Erythroblast (primary cell): ENCODE measurements around the gene KCNS1.

Experiments used
- GATA1 ChIP-seq: IDR thresholded peaks from 2 replicates; pipeline ENCODE4 v1.6.1; 2011; ENCODE audit warnings: low read depth, mild to moderate bottlenecking, control low read depth, low read length, moderate library complexity
- POLR2A ChIP-seq: IDR thresholded peaks from 2 replicates; pipeline ENCODE4 v1.6.1; 2011; ENCODE audit warnings: mild to moderate bottlenecking, low read length

- TF ChIP-seq POLR2A (no peak), GATA1 (no peak)
Observed at GRCh38 chr20:45105317-45105716, 4.4 kb upstream of the KCNS1 start.
